PFSK-1 (cell line): Measurements from ENCODE around the gene LHPP.

ENCODE experiments used
- FOXP2 ChIP-seq: optimal IDR thresholded peaks from 2 replicates; pipeline ENCODE3; 2011; ENCODE audit warnings: borderline replicate concordance, control low read depth, inconsistent platforms; ENCODE audit not compliant: insufficient read depth; ENCODE audit errors: extremely low read length, extremely low read depth
- POLR2AphosphoS5 ChIP-seq: IDR thresholded peaks from 2 replicates; pipeline ENCODE4 v1.6.1; 2012; ENCODE audit warnings: low read depth, mild to moderate bottlenecking, control low read depth, low read length, moderate library complexity
- REST ChIP-seq, 2 experiments: IDR thresholded peaks; 2 replicates each; pipeline versions ENCODE4 v1.6.1 to v1.8.0; 2011 to 2012; ENCODE audit warnings: low read depth in 2 of 2, low read length in 2 of 2, control low read depth in 1 of 2, inconsistent platforms in 1 of 2, mild to moderate bottlenecking in 1 of 2, moderate library complexity in 1 of 2; ENCODE audit not compliant: insufficient read depth in 1 of 2
- SIN3A ChIP-seq: IDR thresholded peaks from 2 replicates; pipeline ENCODE4 v1.6.1; 2012; ENCODE audit warnings: mild to moderate bottlenecking, low read length, moderate library complexity, borderline replicate concordance; ENCODE audit not compliant: insufficient read depth
- TAF1 ChIP-seq: IDR thresholded peaks from 2 replicates; pipeline ENCODE4 v1.6.1; 2012; ENCODE audit warnings: low read length, control low read depth, borderline replicate concordance; ENCODE audit not compliant: insufficient read depth

The LHPP gene

GRCh38 chr10:124422742-124423141, 38.9 kb upstream of the LHPP start:
- no peak for TF ChIP-seq REST (IDR thresholded peaks at IDR 0.05; ENCODE audit: insufficient read depth in 1 of 2, low read depth in 2 of 2, low read length in 2 of 2)
- no peak for TF ChIP-seq TAF1
- TF ChIP-seq SIN3A = no peak
- TF ChIP-seq FOXP2 = no peak
- TF ChIP-seq POLR2AphosphoS5 = no peak

- no peak for TF ChIP-seq SIN3A
Observed at GRCh38 chr10:124423813-124424212, 37.8 kb upstream of the LHPP start.

- TF ChIP-seq FOXP2 = no peak
- no peak for TF ChIP-seq POLR2AphosphoS5
- no peak for TF ChIP-seq REST (IDR thresholded peaks at IDR 0.05; ENCODE audit: insufficient read depth in 1 of 2, low read depth in 2 of 2, low read length in 2 of 2)
- TF ChIP-seq TAF1 = no peak
- no peak for TF ChIP-seq SIN3A
Observed at GRCh38 chr10:124425227-124425962, 36.2 kb upstream of the LHPP start.

GRCh38 chr10:124428207-124428777, 33.3 kb upstream of the LHPP start:
- no peak for TF ChIP-seq POLR2AphosphoS5
- no peak for TF ChIP-seq SIN3A
- TF ChIP-seq FOXP2 = no peak
- TF ChIP-seq TAF1 = no peak
- no peak for TF ChIP-seq REST (IDR thresholded peaks at IDR 0.05; ENCODE audit: insufficient read depth in 1 of 2, low read depth in 2 of 2, low read length in 2 of 2)

GRCh38 chr10:124429576-124429975, 32.0 kb upstream of the LHPP start:
- TF ChIP-seq POLR2AphosphoS5 (no peak), FOXP2 (no peak), REST (IDR thresholded peaks at IDR 0.05; ENCODE audit: insufficient read depth in 1 of 2, low read depth in 2 of 2, low read length in 2 of 2) (no peak), SIN3A (no peak), TAF1 (no peak)
